H1 (cell line): ENCODE data around the gene FGF2. TPM values are rescaled to one million over a fixed set of nuclear protein-coding genes. Genes with fewer than 3 reads are reported as not detected.

ENCODE experiments used
- ATF2 ChIP-seq: IDR thresholded peaks from 2 replicates; pipeline ENCODE4 v1.6.1; 2012; ENCODE audit warnings: low read length, inconsistent platforms
- BCL11A ChIP-seq, 2 experiments: IDR thresholded peaks; one replicate each; pipeline ENCODE4 v1.6.1; 2011; ENCODE audit warnings: low read depth in 2 of 2, low read length in 2 of 2, mild to moderate bottlenecking in 2 of 2
- CBX5 ChIP-seq: fragments of 300-800, 300-1000 bp; sonication (generic); IDR thresholded peaks from 2 replicates; pipeline ENCODE4 v1.7.1; 2016; ENCODE audit warnings: antibody characterized with exemption, low read length, low read depth
- EGR1 ChIP-seq: IDR thresholded peaks from 2 replicates; pipeline ENCODE4 v1.6.1; 2011; ENCODE audit warnings: low read depth, low read length, borderline replicate concordance
- EP300 ChIP-seq, 2 experiments: IDR thresholded peaks; 1 replicate in 1 of 2; 2 replicates in 1 of 2; pipeline ENCODE4 v1.6.1; 2011 to 2012; ENCODE audit warnings: low read depth in 2 of 2, low read length in 2 of 2, mild to moderate bottlenecking in 2 of 2, borderline replicate concordance in 1 of 2, inconsistent platforms in 1 of 2, moderate library complexity in 1 of 2
- EZH2 ChIP-seq: fragments of 200-600 bp; sonication (generic); IDR thresholded peaks from 2 replicates; pipeline ENCODE4 v1.7.1; 2012; ENCODE audit warnings: low read depth, mild to moderate bottlenecking, moderate library complexity, low read length, inconsistent platforms; ENCODE audit not compliant: severe bottlenecking
- FOSL1 ChIP-seq: IDR thresholded peaks from 2 replicates; pipeline ENCODE4 v1.6.1; 2011; ENCODE audit warnings: mild to moderate bottlenecking, low read depth, low read length, moderate library complexity; ENCODE audit not compliant: insufficient read depth
- GABPA ChIP-seq: IDR thresholded peaks from 2 replicates; pipeline ENCODE4 v1.6.1; 2011; ENCODE audit warnings: mild to moderate bottlenecking, low read length, moderate library complexity, borderline replicate concordance; ENCODE audit not compliant: insufficient read depth
- HDAC6 ChIP-seq: IDR thresholded peaks from one replicate; pipeline ENCODE4 v1.7.1; 2012; ENCODE audit warnings: low read depth, mild to moderate bottlenecking, inconsistent platforms, low read length, moderate library complexity
- MAFK ChIP-seq: IDR thresholded peaks from 2 replicates; pipeline ENCODE4 v1.6.1; 2012; ENCODE audit warnings: low read depth, mild to moderate bottlenecking, improper control_type of control experiment, low read length
- NANOG ChIP-seq: IDR thresholded peaks from 2 replicates; pipeline ENCODE4 v1.6.1; 2011; ENCODE audit warnings: low read length, low read depth, mild to moderate bottlenecking, inconsistent platforms; ENCODE audit not compliant: insufficient read depth, poor library complexity, severe bottlenecking
- NRF1 ChIP-seq: IDR thresholded peaks from 2 replicates; pipeline ENCODE4 v1.6.1; 2011; ENCODE audit warnings: mild to moderate bottlenecking, low read depth, low read length, improper control_type of control experiment
- POLR2AphosphoS5 ChIP-seq: IDR thresholded peaks from 2 replicates; pipeline ENCODE4 v1.6.1; 2011; ENCODE audit warnings: low read depth, low read length
- POU5F1 ChIP-seq: IDR thresholded peaks from 2 replicates; pipeline ENCODE4 v1.6.1; 2011; ENCODE audit warnings: low read depth, mild to moderate bottlenecking, low read length, moderate library complexity
- RFX5 ChIP-seq: IDR thresholded peaks from 2 replicates; pipeline ENCODE4 v1.6.1; 2011; ENCODE audit warnings: low read depth, low read length, improper control_type of control experiment, borderline replicate concordance
- SAP30 ChIP-seq: fragments of 300-600 bp; sonication (generic); IDR thresholded peaks from 2 replicates; pipeline ENCODE4 v1.7.1; 2012; ENCODE audit warnings: low read length, moderate library complexity, mild to moderate bottlenecking, inconsistent platforms; ENCODE audit not compliant: insufficient read depth, insufficient replicate concordance
- SIRT6 ChIP-seq: IDR thresholded peaks from one replicate; pipeline ENCODE4 v1.7.1; 2012; ENCODE audit warnings: low read length, inconsistent platforms
- TAF7 ChIP-seq: optimal IDR thresholded peaks from 2 replicates; pipeline ENCODE3; 2011; ENCODE audit warnings: low read depth, mild to moderate bottlenecking, inconsistent platforms, low read length, moderate library complexity, borderline replicate concordance
- USF2 ChIP-seq: IDR thresholded peaks from 2 replicates; pipeline ENCODE4 v1.6.1; 2011; ENCODE audit warnings: low read length, improper control_type of control experiment
- YY1 ChIP-seq: IDR thresholded peaks from 2 replicates; pipeline ENCODE4 v1.6.1; 2011; ENCODE audit warnings: low read depth, mild to moderate bottlenecking, low read length
- polyA plus RNA-seq, 7 experiments: library from polyadenylated mRNA; depleted of rRNA in 3 of 7; stranded (reverse) in 5 of 7; unstranded in 2 of 7; fragments of >200 nt in 5 of 7; fragments of 200-250 nt in 2 of 7; gene quantifications; 1 replicate in 5 of 7; 2 replicates in 1 of 7; 4 replicates in 1 of 7; pipeline versions ENCODE4 v1.2.1 to v1.2.3, GENCODE V29; 2011 to 2013; ENCODE audit warnings: missing spikeins in 2 of 7, mixed read lengths in 2 of 7
- total RNA-seq: library from RNA; stranded (reverse); fragmentation: NEBNext Ultra II Directional; extraction: Animal tissue kit (Norgen Biotek cat#: 25700); gene quantifications from 2 replicates; pipeline ENCODE4 v1.2.1, GENCODE V29; 2021
- TF ChIP-seq, protein P1 (sequence below): IDR thresholded peaks from 2 replicates; pipeline ENCODE4 v1.6.1; 2012; ENCODE audit warnings: inconsistent platforms

FGF2 gene
- total and polyA plus RNA-seq, 2 of the 8 experiments (the other 6 are each of a cell fraction or from before 2014, with no cell fraction given): 23.4 to 145 TPM

GRCh38 chr4:122922877-122923511 lies 96.4 kb downstream of the FGF2 start (continued):
- TF ChIP-seq, protein P1, sequence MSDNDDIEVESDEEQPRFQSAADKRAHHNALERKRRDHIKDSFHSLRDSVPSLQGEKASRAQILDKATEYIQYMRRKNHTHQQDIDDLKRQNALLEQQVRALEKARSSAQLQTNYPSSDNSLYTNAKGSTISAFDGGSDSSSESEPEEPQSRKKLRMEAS: peak; percentile 84
- TF ChIP-seq POLR2AphosphoS5: peak; percentile 57; the same call in 1 of the 2 replicates
- no peak for TF ChIP-seq RFX5
- TF ChIP-seq EZH2: no peak
- no peak for TF ChIP-seq HDAC6
- 0 out of 2 replicates have a peak, but pooled peaks have one; percentile 9 for TF ChIP-seq EGR1
- peak; percentile 87; the same call in 1 of the 2 replicates for TF ChIP-seq GABPA
- peak; percentile 67 for TF ChIP-seq TAF7
- TF ChIP-seq MAFK: peak; percentile 86
- 0 out of 2 replicates have a peak, but pooled peaks have one; percentile 28 for TF ChIP-seq YY1
- 0 out of 3 replicates have a peak, but pooled peaks of 1 of the 2 experiments have one; percentile 14 for TF ChIP-seq EP300 (IDR thresholded peaks at IDR 0.05; ENCODE audit: borderline replicate concordance in 1 of 2, low read depth in 2 of 2, low read length in 2 of 2)
- TF ChIP-seq POU5F1: no peak
- no peak for TF ChIP-seq ATF2
- no peak for TF ChIP-seq FOSL1
- TF ChIP-seq SAP30: no peak
- TF ChIP-seq NANOG: no peak
- no peak for TF ChIP-seq SIRT6
- TF ChIP-seq BCL11A (IDR thresholded peaks at IDR 0.05; ENCODE audit: low read depth in 2 of 2, low read length in 2 of 2): no peak
- TF ChIP-seq USF2: no peak
- TF ChIP-seq CBX5: no peak
- TF ChIP-seq NRF1: no peak
